ENCODE data around the gene FGGY.
"Not testable (repeated sequence)": the region's sequence is repeated elsewhere in the genome, so short reads cannot be mapped to it uniquely, and the experiment has no call there.

Gene FGGY

DNA sequence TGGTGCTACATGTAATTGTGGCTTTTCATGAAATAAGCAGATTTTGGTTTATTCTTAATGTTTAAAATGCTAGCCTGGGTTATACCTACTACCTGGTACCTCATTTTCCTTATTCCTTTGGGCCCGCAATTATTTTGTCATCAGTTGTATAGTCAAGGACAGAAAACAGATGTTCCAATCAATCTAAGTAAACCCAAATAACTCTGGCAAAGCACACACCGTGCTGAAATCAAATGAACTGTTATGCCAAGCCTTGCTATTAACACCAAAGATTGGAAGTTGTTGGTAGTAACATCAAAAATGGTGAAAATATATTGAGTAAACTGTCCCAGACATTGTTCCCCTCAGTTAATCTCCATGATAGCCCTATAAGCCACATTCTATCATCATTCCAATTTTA is 248.9 kb downstream of the FGGY start:
- no peak for DNase-seq (ENCODE audit: low spot score)

GRCh38 chr1:59549066-59549837 is 252.4 kb downstream of the FGGY start:
- no peak for DNase-seq (ENCODE audit: low spot score)

GRCh38 chr1:59549903-59550302 is 253.0 kb downstream of the FGGY start:
- peak; percentile 65 for DNase-seq (ENCODE audit: low spot score)

DNA sequence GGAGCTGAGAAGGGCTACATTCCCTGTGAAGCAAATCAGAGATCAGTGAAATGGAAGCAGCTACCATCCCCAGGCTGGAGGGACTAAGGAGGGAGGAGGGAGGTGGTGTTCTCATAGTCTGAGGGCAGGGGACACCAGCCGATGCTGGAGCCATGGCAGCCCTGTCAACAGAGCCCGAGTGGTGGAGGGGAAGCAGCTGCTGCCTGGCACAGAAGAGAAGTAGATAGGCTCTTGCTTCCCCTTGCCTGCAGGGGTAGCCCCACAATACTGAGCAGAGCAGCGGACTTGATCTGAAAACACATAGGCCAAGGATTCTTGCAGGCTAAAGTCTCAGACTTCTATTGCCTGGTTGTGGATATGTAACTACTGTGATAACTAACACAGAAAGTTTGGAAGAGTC is 255.1 kb downstream of the FGGY start:
- no peak for DNase-seq (ENCODE audit: low spot score)

DNA sequence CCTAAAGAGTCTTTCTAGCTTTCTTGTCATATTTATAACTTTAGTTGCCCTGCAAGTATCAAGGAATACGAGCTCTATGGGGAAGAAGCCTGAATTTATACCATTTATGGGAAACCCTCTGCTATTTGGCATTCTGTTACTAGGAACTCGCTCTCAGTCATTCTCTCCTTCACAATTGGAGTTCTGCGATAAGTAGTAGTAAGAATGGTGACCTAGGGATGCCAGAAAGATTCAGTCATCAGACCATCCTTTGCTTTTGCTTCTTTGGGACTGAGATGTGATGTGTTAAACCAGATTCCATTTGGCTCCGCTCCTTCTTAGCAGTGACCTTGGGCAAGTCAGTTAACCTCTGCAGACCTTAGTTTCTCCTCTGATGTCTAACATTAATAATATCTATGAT is 256.5 kb downstream of the FGGY start:
- no peak for DNase-seq (ENCODE audit: low spot score)

- DNase-seq (ENCODE audit: low spot score) = no peak
Measured at GRCh38 chr1:59554011-59554663, 257.2 kb downstream of the FGGY start.

GRCh38 chr1:59554752-59555151 is 257.9 kb downstream of the FGGY start:
- no peak for DNase-seq (ENCODE audit: low spot score)

GRCh38 chr1:59556398-59556797 is 259.5 kb downstream of the FGGY start:
- no peak for DNase-seq (ENCODE audit: low spot score)

- DNase-seq (ENCODE audit: low spot score) = no peak
Measured at GRCh38 chr1:59556802-59557548, 260.1 kb downstream of the FGGY start.

- no peak for DNase-seq (ENCODE audit: low spot score)
Measured at GRCh38 chr1:59557549-59557885, 260.6 kb downstream of the FGGY start.

DNA sequence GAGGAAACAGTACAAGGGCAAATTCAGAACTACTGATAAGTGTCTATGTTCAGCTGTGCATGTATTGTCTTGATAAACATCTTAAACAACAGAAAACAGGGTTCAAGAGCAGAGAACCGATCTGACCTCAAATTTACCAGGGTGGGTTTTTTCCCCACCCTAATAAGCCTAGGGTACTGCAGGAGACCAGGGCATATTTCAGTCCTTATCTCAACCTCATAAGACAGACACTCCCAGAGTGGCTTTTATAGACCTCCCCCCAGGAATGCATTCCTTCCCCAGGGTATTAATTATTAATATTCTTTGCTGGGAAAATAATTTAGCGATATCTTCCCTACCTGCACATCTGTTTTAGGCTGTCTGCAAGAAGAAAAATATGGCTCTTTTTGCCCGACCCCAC is 261.7 kb downstream of the FGGY start:
- DNase-seq (ENCODE audit: low spot score) = not testable (repeated sequence)

- DNase-seq (ENCODE audit: low spot score) = no peak
Measured at GRCh38 chr1:59560807-59561450, 264.0 kb downstream of the FGGY start.

DNA sequence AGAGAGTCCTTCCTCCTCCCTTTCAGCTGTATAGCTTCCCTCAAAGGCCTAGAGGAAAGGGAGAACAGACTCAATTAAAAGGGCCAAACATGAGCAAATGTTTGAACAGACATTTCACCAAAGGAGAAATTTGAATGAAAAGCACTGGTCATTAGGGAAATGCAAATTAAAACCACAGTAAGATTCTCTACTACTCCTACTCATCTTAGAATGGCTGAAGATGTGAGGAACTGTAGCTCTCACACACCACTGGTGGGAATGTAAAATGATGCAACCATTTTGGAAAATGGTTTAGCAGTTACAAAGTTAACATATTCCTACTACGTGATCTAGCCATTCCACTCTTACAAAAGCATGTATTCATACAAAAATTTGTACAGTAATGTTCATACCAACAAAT is 264.9 kb downstream of the FGGY start:
- no peak for DNase-seq (ENCODE audit: low spot score)

DNA sequence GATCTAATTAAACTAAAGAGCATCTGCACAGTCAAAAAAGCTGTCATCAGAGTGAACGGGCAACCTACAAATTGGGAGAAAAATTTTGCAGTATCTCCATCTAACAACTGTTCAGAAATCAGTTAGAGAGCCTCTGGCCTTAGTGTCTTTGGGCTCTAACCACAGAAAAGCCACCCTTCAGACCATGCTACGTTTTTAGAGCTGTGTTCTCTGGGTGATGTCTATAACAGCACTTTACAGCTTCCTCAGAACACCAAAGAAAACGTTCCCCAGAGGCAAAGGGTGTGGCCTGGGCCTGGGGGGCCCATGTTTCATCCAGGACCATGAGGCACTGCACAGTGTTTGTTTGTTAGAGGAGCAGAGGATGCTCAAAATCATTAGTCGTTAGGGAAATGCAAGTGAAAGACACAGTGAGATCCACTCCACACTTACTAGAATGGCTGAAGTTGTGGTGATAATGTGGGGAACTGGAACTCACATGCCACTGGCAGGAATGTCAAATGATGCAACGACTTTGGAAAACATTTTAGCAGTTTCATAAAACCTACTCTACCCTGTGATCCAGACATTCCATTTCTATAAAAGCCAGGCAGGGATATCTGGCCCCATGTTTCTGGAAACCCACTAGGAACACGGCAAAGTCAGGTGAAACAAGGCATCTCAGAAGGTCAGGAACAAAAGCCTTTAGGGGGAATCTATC is 267.4 kb downstream of the FGGY start:
- peak; percentile 46 for DNase-seq (ENCODE audit: low spot score)

DNA sequence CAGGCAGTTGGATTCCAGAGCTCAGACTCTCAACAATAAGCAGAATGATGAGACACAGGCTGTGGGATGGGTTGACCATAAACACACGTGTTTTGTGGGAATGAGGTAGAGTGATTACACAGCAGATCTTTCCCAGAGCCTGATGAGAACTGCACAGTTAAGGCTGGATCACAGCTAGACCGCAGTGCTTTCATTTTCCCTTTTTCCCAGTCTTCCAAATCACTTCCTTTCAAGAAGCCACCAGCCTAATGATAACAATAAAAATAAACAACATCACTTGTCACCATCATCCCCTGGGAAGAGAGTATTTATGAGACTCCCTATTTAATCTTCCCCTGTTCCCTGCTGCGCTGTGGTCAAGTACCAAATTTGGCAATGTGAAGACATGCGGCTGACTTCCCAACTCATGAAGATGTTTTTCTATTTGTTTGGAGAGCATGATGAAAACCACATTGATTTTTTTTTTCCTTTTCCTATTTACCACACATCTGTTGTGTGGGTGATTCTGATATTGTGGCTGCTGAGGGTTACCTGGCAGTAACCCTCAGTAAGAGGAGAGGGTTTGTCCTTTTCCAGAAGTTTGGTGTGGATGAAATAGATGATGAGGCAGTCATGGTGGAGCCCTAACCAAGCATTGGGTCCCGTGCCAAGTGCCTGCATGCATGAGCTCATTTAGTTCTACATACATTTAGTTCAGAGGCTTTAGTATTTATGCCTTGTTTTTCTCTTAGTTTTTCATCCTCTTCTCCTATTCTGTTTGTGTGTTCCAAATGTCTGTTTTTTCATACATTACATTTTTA is 268.9 kb downstream of the FGGY start:
- peak; percentile 72 for DNase-seq (ENCODE audit: low spot score)

DNA sequence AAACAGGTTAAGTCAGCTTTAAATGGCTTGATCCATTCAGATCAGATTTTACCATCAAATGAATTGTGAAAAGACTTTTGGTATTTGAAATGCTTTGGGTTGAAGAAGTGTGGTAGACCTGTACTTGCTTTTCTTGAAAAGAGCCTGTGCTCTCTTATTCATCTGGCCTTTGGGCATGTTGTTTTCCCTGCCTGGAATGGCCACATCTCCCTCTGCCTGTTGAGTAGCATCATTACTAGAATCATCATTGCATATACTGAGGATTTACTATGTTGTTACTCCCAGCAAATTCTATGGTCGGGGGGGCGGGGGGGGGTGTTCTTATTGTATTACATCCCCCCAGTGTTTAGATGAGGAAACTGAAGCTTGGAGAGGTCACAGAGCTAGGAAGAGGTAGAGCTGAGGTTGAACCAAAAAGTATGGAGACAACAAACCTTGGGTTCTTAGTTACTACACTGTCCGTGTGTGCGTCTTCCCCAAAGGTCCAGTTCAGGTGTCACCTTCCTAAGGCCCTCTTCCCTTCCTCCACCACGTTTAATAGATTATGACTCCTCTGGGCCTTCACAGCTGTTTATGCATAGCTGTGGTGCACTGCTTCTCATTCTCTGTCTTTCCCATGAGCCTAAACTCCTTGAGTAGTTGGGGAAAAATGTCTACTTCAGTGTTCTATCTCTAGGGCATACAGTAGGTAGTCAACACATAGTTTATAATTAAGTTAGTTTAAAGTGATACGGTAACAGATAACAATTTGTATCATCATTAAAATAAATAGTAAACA is 271.5 kb downstream of the FGGY start:
- no peak for DNase-seq (ENCODE audit: low spot score)

DNA sequence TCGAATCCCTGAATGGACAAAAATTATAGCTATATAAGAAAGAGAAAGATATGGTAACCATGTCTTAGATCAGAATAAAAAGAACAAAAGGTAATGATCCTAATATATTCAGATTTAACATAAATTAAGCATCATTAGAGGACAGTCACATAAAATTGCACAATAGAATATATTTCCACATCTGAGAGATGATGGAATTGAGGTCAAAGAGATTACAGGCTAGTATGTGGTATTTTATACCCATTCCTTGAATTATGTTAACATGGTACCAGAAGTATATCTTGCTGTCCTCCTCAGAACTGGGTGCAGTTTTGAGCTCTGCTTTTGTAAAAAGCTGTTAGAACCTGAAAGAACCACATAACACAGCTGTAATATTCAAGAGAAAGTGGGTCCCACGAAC is 272.3 kb downstream of the FGGY start:
- DNase-seq (ENCODE audit: low spot score) = no peak

DNA sequence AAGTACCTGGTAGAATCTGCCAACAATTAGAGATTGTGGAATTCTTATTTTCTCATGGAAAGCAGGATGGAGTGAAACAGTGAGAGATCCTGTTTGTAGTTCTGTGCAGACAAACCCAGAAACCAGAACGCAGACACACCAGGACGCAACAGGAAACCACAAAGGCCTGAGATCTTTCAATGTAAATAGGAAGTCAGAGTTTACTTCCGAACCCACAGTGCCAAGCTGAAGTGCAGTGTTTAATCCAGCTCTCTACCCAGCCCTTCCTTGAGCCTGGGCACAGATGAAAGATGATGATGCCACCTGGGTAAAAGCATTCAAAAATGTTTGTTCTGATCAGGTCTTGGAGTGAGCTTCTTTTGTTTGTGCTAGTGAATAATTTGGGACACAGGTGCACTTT is 273.6 kb downstream of the FGGY start:
- DNase-seq (ENCODE audit: low spot score) = no peak

DNA sequence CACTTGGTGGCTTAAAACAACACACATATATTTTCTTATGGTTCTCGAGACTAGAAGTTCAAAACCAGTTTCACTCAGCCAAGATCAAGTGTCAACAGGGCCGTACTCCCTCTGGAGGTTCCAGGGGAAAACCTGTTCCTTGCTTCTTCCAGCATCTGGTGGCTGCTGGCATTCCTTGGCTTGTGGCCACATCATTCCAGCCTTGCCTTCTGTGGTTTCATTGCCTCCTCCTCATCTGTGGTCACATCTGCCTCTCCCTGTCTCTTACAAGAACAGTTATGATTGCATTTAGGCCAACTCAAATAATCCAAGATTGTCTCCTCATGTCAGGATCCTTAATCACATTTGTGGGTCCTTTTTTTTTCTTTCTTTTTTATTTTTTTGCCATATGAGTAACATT is 277.2 kb downstream of the FGGY start:
- peak; percentile 54 for DNase-seq (ENCODE audit: low spot score)

DNA sequence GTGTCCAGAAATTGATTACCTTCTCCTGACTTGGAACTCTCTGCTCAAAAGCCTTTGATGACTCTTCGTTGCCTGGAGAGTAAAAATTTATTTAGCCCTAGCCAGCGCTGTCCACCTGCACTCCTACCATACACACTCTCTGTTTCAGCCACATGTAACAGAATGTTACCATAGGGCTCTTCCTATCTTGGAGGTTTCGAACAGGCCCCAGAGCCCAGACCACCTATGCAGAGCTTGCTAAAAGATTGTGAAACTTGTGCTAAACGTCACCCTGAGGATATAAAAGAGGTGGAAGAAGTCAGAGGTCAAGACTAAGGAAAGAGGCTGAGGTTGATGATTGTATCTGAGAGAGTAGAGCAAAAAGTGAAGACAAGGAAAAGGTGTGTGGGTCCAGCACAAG is 280.9 kb downstream of the FGGY start:
- DNase-seq (ENCODE audit: low spot score) = no peak

GRCh38 chr1:59579222-59579621 is 282.3 kb downstream of the FGGY start:
- no peak for DNase-seq (ENCODE audit: low spot score)
